OCI-LY1 (cell line): ENCODE measurements around the gene CCDC78.

Experiments used
- H2AFZ ChIP-seq: fragments of 200-600 bp; sonication (generic), shearing (Covaris generic); 2 replicates; pipeline ENCODE4 v1.6.0; 2014; ENCODE audit warnings: antibody characterized with exemption, mild to moderate bottlenecking, low read length
- H3F3A ChIP-seq: fragments of 200-600 bp; sonication (generic), shearing (Covaris generic); 2 replicates; pipeline ENCODE4 v1.6.0; 2014; ENCODE audit warnings: mild to moderate bottlenecking, antibody characterized with exemption, low read length, moderate library complexity; ENCODE audit not compliant: insufficient read depth
- H3K27ac ChIP-seq: fragments of 200-600 bp; sonication (generic); 2 replicates; pipeline ENCODE4 v1.5.1; 2014; ENCODE audit warnings: low read length, mixed run types, mild to moderate bottlenecking, low read depth; ENCODE audit not compliant: poor library complexity, severe bottlenecking
- H3K27me3 ChIP-seq: fragments of 200-600 bp; sonication (generic); 2 replicates; pipeline ENCODE4 v1.6.0; 2014; ENCODE audit warnings: antibody characterized with exemption, mild to moderate bottlenecking, low read length, moderate library complexity; ENCODE audit not compliant: insufficient read depth
- H3K36me3 ChIP-seq: fragments of 200-600 bp; sonication (generic); 2 replicates; pipeline ENCODE4 v1.6.1; 2014; ENCODE audit warnings: mild to moderate bottlenecking, antibody characterized with exemption, low read length, moderate library complexity, mixed read lengths; ENCODE audit not compliant: insufficient read depth
- H3K4me1 ChIP-seq: fragments of 200-600 bp; sonication (generic); 2 replicates; pipeline ENCODE4 v1.5.1; 2014; ENCODE audit warnings: mild to moderate bottlenecking, low read length, moderate library complexity; ENCODE audit not compliant: insufficient read depth, severe bottlenecking
- H3K4me2 ChIP-seq: fragments of 200-600 bp; sonication (generic), shearing (Covaris generic); 2 replicates; pipeline ENCODE4 v1.6.1; 2014; ENCODE audit warnings: low read length
- H3K4me3 ChIP-seq: fragments of 200-600 bp; sonication (generic); 2 replicates; pipeline ENCODE4 v1.5.1; 2014; ENCODE audit warnings: low read length, low read depth, mild to moderate bottlenecking, mixed read lengths; ENCODE audit not compliant: poor library complexity, severe bottlenecking
- H3K79me2 ChIP-seq: fragments of 200-600 bp; shearing (Covaris generic); 2 replicates; pipeline ENCODE4 v1.6.1; 2016; ENCODE audit warnings: mixed run types, low read length, mixed read lengths; ENCODE audit not compliant: insufficient read depth
- H3K9ac ChIP-seq: fragments of 200-600 bp; sonication (generic), shearing (Covaris generic); 2 replicates; pipeline ENCODE4 v1.6.1; 2014; ENCODE audit warnings: mild to moderate bottlenecking, low read length, mixed read lengths
- H3K9me2 ChIP-seq: fragments of 200-600 bp; sonication (generic), shearing (Covaris generic); 2 replicates; pipeline ENCODE4 v1.6.1; 2014; ENCODE audit warnings: low read depth, mild to moderate bottlenecking, low read length, mixed read lengths
- H3K9me3 ChIP-seq: fragments of 200-600 bp; shearing (Covaris generic); 2 replicates; pipeline ENCODE4 v1.6.1; 2014; ENCODE audit warnings: low read length, mixed read lengths
- H4K20me1 ChIP-seq: fragments of 200-600 bp; sonication (generic), shearing (Covaris generic); 2 replicates; pipeline ENCODE4 v1.6.0; 2016; ENCODE audit warnings: mild to moderate bottlenecking, low read length; ENCODE audit not compliant: insufficient read depth
- EZH2 ChIP-seq: fragments of 200-600 bp; sonication (generic), shearing (Covaris generic); IDR thresholded peaks from 2 replicates; pipeline ENCODE4 v1.8.0; 2017; ENCODE audit warnings: borderline replicate concordance, mixed run types, mild to moderate bottlenecking, antibody characterized with exemption, low read length, moderate library complexity, mixed read lengths
- TF ChIP-seq, protein P1 (sequence below): fragments of 200-600 bp; sonication (generic), shearing (Covaris generic); IDR thresholded peaks from 2 replicates; pipeline ENCODE4 v1.5.1; 2017; ENCODE audit warnings: mild to moderate bottlenecking, antibody characterized with exemption, low read length, moderate library complexity, mixed read lengths

The CCDC78 gene

DNA sequence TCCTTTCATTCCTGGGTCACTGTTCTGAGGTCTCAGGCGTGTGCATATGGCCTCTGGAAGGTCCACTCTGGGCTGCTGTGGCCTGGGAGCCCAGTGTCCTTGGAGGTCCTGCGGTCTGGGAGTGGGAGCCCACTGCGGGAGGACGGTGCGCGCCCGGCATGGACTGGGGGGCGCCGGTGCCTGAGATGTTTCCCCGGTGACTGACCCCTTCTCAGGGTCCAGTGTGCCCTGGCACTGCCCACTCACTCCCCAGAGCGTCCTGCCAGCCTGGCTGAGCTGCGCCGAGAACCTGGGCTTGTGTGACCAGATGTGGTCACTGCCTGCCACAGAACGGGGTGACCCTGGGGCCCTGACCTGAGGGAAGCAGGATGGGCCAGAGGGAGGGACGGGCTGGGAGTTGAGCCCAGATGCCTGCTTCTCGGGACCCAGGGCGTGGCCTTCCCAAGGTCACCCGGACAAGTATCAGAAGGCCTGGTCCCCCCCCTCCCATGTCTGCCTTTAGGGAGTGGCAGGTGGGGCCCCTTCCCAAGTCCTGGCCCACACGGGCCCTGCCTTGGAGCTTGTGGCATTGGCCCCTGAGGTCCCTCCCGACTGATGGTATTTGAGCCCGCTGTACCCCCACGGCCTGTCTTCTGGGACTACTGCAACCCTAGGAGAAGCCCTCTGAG is 51.9 kb downstream of the CCDC78 start:
- Histone ChIP-seq H3K9me3 (no peaks in the 10 kb centered on the region), H4K20me1 (no peaks in the 10 kb centered on the region), H3K79me2 (no peaks in the 10 kb centered on the region), H3F3A (no peaks in the 10 kb centered on the region), H3K36me3 (peaks cover 51% of the 10 kb centered on the region), H3K4me1 (peaks cover 13% of the 10 kb centered on the region), H3K27me3 (no peaks in the 10 kb centered on the region), H3K27ac (no peak overlapping the region), H3K4me2 (no peak overlapping the region), H3K9me2 (no peaks in the 10 kb centered on the region), H2AFZ (no peak overlapping the region), H3K9ac (no peak overlapping the region), H3K4me3 (no peak overlapping the region)
- TF ChIP-seq EZH2, result no peak
- TF ChIP-seq, protein P1, sequence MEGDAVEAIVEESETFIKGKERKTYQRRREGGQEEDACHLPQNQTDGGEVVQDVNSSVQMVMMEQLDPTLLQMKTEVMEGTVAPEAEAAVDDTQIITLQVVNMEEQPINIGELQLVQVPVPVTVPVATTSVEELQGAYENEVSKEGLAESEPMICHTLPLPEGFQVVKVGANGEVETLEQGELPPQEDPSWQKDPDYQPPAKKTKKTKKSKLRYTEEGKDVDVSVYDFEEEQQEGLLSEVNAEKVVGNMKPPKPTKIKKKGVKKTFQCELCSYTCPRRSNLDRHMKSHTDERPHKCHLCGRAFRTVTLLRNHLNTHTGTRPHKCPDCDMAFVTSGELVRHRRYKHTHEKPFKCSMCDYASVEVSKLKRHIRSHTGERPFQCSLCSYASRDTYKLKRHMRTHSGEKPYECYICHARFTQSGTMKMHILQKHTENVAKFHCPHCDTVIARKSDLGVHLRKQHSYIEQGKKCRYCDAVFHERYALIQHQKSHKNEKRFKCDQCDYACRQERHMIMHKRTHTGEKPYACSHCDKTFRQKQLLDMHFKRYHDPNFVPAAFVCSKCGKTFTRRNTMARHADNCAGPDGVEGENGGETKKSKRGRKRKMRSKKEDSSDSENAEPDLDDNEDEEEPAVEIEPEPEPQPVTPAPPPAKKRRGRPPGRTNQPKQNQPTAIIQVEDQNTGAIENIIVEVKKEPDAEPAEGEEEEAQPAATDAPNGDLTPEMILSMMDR, result no peak

- Histone ChIP-seq H3K27me3 (no peaks in the 10 kb centered on the region), H3K9ac (no peak overlapping the region), H3K9me2 (no peaks in the 10 kb centered on the region), H3K4me1 (peaks cover 20% of the 10 kb centered on the region), H4K20me1 (no peaks in the 10 kb centered on the region), H3K79me2 (no peaks in the 10 kb centered on the region), H3K36me3 (peaks cover 51% of the 10 kb centered on the region), H3F3A (no peaks in the 10 kb centered on the region), H3K9me3 (no peaks in the 10 kb centered on the region), H3K27ac (no peak overlapping the region), H3K4me3 (no peak overlapping the region), H2AFZ (no peak overlapping the region), H3K4me2 (no peak overlapping the region)
- no peak for TF ChIP-seq EZH2
- TF ChIP-seq, protein P1, result no peak
Observed at GRCh38 chr16:673399-673991, 52.7 kb downstream of the CCDC78 start.

DNA sequence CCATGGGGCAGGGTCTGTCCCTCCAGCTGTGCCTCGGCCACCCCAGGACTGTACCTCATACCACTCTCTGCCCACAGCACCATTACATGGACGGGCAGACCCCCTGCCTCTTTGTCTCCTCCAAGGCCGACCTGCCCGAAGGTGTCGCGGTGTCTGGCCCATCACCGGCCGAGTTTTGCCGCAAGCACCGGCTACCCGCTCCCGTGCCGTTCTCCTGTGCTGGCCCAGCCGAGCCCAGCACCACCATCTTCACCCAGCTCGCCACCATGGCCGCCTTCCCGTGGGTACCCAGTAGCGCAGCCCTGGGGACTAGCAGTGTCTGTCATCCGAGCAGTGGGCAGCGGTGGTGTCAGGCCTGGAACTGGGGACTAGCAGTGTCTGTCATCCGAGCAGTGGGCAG is 53.4 kb downstream of the CCDC78 start:
- Histone ChIP-seq H3K9me2 (no peaks in the 10 kb centered on the region), H3K79me2 (no peaks in the 10 kb centered on the region)

More for the DNA sequence above, 53.4 kb downstream of the CCDC78 start:
- H3K4me3 ChIP-seq, result no peak overlapping the region
- TF ChIP-seq EZH2, result no peak
- TF ChIP-seq, protein P1, result no peak
- H3K4me1 ChIP-seq, result peaks cover 20% of the 10 kb centered on the region
- no peaks in the 10 kb centered on the region for H3K27me3 ChIP-seq
- H3K27ac ChIP-seq, result no peak overlapping the region
- peaks cover 51% of the 10 kb centered on the region for H3K36me3 ChIP-seq
- no peak overlapping the region for H2AFZ ChIP-seq
- no peaks in the 10 kb centered on the region for H3K9me3 ChIP-seq
- H3K9ac ChIP-seq, result no peak overlapping the region
- H3K4me2 ChIP-seq, result no peak overlapping the region
- H4K20me1 ChIP-seq, result no peaks in the 10 kb centered on the region
- no peaks in the 10 kb centered on the region for H3F3A ChIP-seq
